HepG2 (cell line): Measurements from ENCODE around the gene GGA1. TPM values are rescaled to one million over a fixed set of nuclear protein-coding genes. Genes with fewer than 3 reads are reported as not detected.
A peak's percentile ranks its signal among the peaks of the same experiment; 100 is the strongest.

ENCODE experiments used
- FOSL1 ChIP-seq: sonication (generic); formaldehyde crosslinking; IDR thresholded peaks from 2 replicates; pipeline ENCODE4 v1.9.0; 2021; ENCODE audit warnings: missing genetic modification reagents, borderline replicate concordance
- ISX ChIP-seq: sonication (generic); formaldehyde crosslinking; conservative IDR thresholded peaks from 2 replicates; pipeline ENCODE4 v1.5.0; 2020; ENCODE audit warnings: missing genetic modification reagents
- MEF2D ChIP-seq: sonication (generic); formaldehyde crosslinking; IDR thresholded peaks from 2 replicates; pipeline ENCODE4 v1.5.1; 2020; ENCODE audit warnings: mild to moderate bottlenecking, missing genetic modification reagents
- RBM22 ChIP-seq: fragments of 200-400 bp; formaldehyde crosslinking; optimal IDR thresholded peaks from 2 replicates; pipeline ENCODE3; 2017; ENCODE audit warnings: mild to moderate bottlenecking, low read length, moderate library complexity
- ZFP1 ChIP-seq: IDR thresholded peaks from 2 replicates; pipeline ENCODE4 v1.6.1; 2016
- ZMYM2 ChIP-seq: sonication (generic); formaldehyde crosslinking; IDR thresholded peaks from 2 replicates; pipeline ENCODE4 v1.8.0; 2022; ENCODE audit warnings: mild to moderate bottlenecking, missing genetic modification reagents
- ZNF333 ChIP-seq: sonication (generic); formaldehyde crosslinking; IDR thresholded peaks from 2 replicates; pipeline ENCODE4 v1.4.0; 2020; ENCODE audit warnings: mild to moderate bottlenecking, missing genetic modification reagents, borderline replicate concordance
- ZNF720 ChIP-seq: sonication (generic); formaldehyde crosslinking; IDR thresholded peaks from 2 replicates; pipeline ENCODE4 v1.4.0; 2020; ENCODE audit warnings: missing genetic modification reagents
- polyA plus RNA-seq, 8 experiments: library from polyadenylated mRNA; depleted of rRNA in 3 of 8; stranded (reverse) in 7 of 8; unstranded in 1 of 8; fragments of >200 nt; fragmentation: Illumina TruSeq in 4 of 8; extraction: Trizol in 4 of 8; gene quantifications; 2 replicates each; pipeline versions ENCODE4 v1.2.1 to v1.2.3, GENCODE V29; 2011 to 2016; ENCODE audit warnings: low read depth in 4 of 8, missing spikeins in 1 of 8, mixed read lengths in 1 of 8; ENCODE audit not compliant: insufficient read depth in 1 of 8
- total RNA-seq, 5 experiments: library from RNA; depleted of rRNA; stranded (reverse); fragments of >200 nt; fragmentation: Illumina TruSeq; extraction: Trizol; gene quantifications; 2 replicates each; pipeline ENCODE4 v1.2.3, GENCODE V29; 2016; ENCODE audit warnings: low read depth in 1 of 5
- TF ChIP-seq, protein P1 (sequence below): sonication (generic); formaldehyde crosslinking; IDR thresholded peaks from 2 replicates; pipeline ENCODE4 v1.4.0; 2020; ENCODE audit warnings: missing genetic modification reagents
- TF ChIP-seq, protein P2 (sequence below): sonication (generic); formaldehyde crosslinking; IDR thresholded peaks from 2 replicates; pipeline ENCODE4 v1.5.0; 2020; ENCODE audit warnings: missing genetic modification reagents
- TF ChIP-seq, protein P3 (sequence below): sonication (generic); formaldehyde crosslinking; IDR thresholded peaks from 2 replicates; pipeline ENCODE4 v1.4.0; 2020; ENCODE audit warnings: missing genetic modification reagents, borderline replicate concordance
- TF ChIP-seq, protein P4 (sequence below): sonication (generic); formaldehyde crosslinking; IDR thresholded peaks from 2 replicates; pipeline ENCODE4 v1.8.0; 2023; ENCODE audit warnings: mild to moderate bottlenecking, missing genetic modification reagents
- TF ChIP-seq, protein P5 (sequence below): sonication (generic); formaldehyde crosslinking; IDR thresholded peaks from 2 replicates; pipeline ENCODE4 v1.4.0; 2020; ENCODE audit warnings: missing genetic modification reagents
- TF ChIP-seq, protein P6 (sequence below): sonication (generic); formaldehyde crosslinking; IDR thresholded peaks from 2 replicates; pipeline ENCODE4 v1.5.0; 2020; ENCODE audit warnings: mild to moderate bottlenecking, missing genetic modification reagents
- TF ChIP-seq, protein P7 (sequence below): sonication (generic); formaldehyde crosslinking; IDR thresholded peaks from 2 replicates; pipeline ENCODE4 v1.4.0; 2020; ENCODE audit warnings: missing genetic modification reagents

The GGA1 gene
- total and polyA plus RNA-seq, 2 of the 13 experiments (the other 11 are each of a cell fraction or from before 2014, with no cell fraction given): 29.1 to 87.2 TPM

DNA sequence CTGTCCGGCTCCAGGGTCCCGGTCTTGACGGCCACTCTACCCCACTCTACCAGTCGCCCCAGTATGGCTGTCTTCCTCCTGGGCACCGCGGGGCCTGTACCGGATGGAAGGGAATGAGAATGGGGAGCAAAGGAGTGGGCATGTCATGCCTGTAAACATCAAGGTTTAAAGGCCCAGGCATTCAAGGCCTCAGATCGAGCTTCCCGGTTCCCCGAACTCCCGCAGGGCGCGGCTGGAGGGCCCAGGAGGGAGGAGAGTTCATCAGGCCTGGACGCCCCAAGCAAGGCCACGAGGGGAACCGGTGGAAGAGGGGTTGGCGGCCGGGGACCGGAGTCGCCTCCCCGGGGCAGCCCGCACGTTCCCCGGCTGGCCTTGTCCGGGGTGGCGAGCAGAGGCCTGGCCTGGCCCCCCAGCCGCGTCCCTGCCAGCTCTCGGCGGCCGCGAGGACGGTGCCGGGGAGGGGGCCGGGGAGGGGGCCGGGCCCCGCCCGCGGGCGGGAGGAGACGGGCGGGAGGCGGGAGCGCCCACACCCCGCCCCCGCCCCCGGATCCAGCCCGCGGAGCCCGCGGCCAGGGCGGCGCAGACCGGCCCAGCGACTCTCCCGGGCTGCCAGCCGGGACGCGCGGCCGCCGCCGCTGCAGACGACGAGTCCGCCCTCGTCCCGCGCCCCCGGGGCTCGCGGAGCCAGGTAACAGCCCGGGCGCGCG, 48.6 kb upstream of the GGA1 start, which contains the start of gene CDC42EP1 (continued):
- TF ChIP-seq, protein P1, sequence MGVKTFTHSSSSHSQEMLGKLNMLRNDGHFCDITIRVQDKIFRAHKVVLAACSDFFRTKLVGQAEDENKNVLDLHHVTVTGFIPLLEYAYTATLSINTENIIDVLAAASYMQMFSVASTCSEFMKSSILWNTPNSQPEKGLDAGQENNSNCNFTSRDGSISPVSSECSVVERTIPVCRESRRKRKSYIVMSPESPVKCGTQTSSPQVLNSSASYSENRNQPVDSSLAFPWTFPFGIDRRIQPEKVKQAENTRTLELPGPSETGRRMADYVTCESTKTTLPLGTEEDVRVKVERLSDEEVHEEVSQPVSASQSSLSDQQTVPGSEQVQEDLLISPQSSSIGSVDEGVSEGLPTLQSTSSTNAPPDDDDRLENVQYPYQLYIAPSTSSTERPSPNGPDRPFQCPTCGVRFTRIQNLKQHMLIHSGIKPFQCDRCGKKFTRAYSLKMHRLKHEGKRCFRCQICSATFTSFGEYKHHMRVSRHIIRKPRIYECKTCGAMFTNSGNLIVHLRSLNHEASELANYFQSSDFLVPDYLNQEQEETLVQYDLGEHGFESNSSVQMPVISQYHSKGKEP (CRISPR knock-in tag): no peak
- no peak for TF ChIP-seq ZFP1 (CRISPR knock-in tag)
- TF ChIP-seq, protein P2, sequence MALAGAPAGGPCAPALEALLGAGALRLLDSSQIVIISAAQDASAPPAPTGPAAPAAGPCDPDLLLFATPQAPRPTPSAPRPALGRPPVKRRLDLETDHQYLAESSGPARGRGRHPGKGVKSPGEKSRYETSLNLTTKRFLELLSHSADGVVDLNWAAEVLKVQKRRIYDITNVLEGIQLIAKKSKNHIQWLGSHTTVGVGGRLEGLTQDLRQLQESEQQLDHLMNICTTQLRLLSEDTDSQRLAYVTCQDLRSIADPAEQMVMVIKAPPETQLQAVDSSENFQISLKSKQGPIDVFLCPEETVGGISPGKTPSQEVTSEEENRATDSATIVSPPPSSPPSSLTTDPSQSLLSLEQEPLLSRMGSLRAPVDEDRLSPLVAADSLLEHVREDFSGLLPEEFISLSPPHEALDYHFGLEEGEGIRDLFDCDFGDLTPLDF (CRISPR knock-in tag): no peak
- TF ChIP-seq FOSL1 (CRISPR knock-in tag): no peak
- no peak for TF ChIP-seq ZMYM2
- TF ChIP-seq, protein P3, sequence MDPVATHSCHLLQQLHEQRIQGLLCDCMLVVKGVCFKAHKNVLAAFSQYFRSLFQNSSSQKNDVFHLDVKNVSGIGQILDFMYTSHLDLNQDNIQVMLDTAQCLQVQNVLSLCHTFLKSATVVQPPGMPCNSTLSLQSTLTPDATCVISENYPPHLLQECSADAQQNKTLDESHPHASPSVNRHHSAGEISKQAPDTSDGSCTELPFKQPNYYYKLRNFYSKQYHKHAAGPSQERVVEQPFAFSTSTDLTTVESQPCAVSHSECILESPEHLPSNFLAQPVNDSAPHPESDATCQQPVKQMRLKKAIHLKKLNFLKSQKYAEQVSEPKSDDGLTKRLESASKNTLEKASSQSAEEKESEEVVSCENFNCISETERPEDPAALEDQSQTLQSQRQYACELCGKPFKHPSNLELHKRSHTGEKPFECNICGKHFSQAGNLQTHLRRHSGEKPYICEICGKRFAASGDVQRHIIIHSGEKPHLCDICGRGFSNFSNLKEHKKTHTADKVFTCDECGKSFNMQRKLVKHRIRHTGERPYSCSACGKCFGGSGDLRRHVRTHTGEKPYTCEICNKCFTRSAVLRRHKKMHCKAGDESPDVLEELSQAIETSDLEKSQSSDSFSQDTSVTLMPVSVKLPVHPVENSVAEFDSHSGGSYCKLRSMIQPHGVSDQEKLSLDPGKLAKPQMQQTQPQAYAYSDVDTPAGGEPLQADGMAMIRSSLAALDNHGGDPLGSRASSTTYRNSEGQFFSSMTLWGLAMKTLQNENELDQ: no peak
- 0 out of 2 replicates have a peak, but pooled peaks have one; percentile 38 for TF ChIP-seq ISX
- 0 out of 2 replicates have a peak, but pooled peaks have one; percentile 34 for TF ChIP-seq MEF2D (CRISPR knock-in tag)
- peak; percentile 88; the same call in 1 of the 2 replicates for TF ChIP-seq ZNF333 (CRISPR knock-in tag)
- TF ChIP-seq, protein P4, sequence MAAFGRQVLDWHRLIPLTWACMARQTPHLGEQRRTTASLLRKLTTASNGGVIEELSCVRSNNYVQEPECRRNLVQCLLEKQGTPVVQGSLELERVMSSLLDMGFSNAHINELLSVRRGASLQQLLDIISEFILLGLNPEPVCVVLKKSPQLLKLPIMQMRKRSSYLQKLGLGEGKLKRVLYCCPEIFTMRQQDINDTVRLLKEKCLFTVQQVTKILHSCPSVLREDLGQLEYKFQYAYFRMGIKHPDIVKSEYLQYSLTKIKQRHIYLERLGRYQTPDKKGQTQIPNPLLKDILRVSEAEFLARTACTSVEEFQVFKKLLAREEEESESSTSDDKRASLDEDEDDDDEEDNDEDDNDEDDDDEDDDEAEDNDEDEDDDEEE (CRISPR knock-in tag): no peak
- TF ChIP-seq ZNF720 (CRISPR knock-in tag): no peak
- TF ChIP-seq RBM22: peak; percentile 60
- TF ChIP-seq, protein P5, sequence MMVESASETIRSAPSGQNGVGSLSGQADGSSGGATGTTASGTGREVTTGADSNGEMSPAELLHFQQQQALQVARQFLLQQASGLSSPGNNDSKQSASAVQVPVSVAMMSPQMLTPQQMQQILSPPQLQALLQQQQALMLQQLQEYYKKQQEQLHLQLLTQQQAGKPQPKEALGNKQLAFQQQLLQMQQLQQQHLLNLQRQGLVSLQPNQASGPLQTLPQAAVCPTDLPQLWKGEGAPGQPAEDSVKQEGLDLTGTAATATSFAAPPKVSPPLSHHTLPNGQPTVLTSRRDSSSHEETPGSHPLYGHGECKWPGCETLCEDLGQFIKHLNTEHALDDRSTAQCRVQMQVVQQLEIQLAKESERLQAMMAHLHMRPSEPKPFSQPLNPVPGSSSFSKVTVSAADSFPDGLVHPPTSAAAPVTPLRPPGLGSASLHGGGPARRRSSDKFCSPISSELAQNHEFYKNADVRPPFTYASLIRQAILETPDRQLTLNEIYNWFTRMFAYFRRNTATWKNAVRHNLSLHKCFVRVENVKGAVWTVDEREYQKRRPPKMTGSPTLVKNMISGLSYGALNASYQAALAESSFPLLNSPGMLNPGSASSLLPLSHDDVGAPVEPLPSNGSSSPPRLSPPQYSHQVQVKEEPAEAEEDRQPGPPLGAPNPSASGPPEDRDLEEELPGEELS (CRISPR knock-in tag): 0 out of 2 replicates have a peak, but pooled peaks have one; percentile 7
- TF ChIP-seq, protein P6, sequence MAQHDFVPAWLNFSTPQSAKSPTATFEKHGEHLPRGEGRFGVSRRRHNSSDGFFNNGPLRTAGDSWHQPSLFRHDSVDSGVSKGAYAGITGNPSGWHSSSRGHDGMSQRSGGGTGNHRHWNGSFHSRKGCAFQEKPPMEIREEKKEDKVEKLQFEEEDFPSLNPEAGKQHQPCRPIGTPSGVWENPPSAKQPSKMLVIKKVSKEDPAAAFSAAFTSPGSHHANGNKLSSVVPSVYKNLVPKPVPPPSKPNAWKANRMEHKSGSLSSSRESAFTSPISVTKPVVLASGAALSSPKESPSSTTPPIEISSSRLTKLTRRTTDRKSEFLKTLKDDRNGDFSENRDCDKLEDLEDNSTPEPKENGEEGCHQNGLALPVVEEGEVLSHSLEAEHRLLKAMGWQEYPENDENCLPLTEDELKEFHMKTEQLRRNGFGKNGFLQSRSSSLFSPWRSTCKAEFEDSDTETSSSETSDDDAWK (CRISPR knock-in tag): no peak
- TF ChIP-seq, protein P7, sequence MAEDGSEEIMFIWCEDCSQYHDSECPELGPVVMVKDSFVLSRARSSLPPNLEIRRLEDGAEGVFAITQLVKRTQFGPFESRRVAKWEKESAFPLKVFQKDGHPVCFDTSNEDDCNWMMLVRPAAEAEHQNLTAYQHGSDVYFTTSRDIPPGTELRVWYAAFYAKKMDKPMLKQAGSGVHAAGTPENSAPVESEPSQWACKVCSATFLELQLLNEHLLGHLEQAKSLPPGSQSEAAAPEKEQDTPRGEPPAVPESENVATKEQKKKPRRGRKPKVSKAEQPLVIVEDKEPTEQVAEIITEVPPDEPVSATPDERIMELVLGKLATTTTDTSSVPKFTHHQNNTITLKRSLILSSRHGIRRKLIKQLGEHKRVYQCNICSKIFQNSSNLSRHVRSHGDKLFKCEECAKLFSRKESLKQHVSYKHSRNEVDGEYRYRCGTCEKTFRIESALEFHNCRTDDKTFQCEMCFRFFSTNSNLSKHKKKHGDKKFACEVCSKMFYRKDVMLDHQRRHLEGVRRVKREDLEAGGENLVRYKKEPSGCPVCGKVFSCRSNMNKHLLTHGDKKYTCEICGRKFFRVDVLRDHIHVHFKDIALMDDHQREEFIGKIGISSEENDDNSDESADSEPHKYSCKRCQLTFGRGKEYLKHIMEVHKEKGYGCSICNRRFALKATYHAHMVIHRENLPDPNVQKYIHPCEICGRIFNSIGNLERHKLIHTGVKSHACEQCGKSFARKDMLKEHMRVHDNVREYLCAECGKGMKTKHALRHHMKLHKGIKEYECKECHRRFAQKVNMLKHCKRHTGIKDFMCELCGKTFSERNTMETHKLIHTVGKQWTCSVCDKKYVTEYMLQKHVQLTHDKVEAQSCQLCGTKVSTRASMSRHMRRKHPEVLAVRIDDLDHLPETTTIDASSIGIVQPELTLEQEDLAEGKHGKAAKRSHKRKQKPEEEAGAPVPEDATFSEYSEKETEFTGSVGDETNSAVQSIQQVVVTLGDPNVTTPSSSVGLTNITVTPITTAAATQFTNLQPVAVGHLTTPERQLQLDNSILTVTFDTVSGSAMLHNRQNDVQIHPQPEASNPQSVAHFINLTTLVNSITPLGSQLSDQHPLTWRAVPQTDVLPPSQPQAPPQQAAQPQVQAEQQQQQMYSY (CRISPR knock-in tag): no peak
